ENCODE measurements around the gene ALDH1A3. TPM values are rescaled to one million over a fixed set of nuclear protein-coding genes. Genes with fewer than 3 reads are reported as not detected.

Gene ALDH1A3
- polyA plus RNA-seq, 10 donors: 12.4 to 33.0 (median 20.7) TPM

DNA sequence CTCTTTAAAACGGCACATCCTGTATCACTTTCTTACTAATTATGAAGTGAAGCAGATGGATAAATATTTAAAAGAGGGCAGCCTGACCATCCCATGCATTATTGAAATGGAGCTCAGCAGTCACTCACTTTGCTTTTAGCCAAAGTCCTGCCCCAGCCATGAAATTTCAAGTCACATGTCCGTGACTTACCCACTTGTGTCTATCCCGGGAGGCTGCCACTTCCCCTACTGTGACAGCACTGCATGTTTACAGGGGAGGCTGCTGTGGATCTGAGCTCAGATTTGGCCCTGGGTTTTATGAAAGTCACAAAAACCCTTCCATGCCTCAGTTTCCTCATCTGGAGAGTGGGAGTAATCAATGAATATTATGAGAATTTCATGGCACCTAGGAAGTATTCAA is 21.7 kb downstream of the ALDH1A3 start:
- DNase-seq: no peak

DNA sequence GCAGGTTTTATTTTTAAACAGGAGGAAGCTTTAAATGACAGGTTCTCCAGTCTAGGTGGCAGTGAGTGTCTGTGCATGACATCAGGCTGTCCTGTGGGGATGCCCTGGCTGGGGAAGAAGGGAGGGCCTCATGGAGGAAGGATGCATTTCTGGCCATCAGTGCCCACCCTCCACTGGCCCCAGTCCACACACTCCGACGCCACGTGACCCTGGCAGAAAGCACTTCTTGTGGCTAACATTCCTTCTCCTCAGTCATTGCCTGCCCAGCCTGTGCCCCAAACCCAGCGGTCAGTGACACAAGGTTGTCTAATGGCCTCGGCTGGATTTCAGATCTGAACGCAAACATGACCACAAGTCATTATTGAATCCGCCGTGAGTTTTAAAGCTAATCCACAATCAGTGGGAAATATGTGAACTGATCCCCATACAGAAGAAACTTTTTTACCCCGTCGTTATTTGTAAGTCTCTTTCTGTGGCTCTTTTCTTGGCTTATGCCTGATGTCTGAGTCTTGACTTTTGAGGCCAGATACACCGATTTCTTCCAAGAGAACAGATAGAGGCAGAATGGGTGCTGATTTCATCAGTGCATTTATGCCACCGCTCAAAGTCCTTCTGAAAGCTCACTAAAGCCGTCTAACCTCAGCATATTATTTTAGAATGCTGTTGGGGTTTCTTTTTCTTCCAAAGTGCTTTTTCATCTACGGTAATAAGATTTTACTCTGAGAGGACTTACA is 22.2 kb downstream of the ALDH1A3 start:
- peak in 1 of 3 donors; percentile 30 for DNase-seq

DNA sequence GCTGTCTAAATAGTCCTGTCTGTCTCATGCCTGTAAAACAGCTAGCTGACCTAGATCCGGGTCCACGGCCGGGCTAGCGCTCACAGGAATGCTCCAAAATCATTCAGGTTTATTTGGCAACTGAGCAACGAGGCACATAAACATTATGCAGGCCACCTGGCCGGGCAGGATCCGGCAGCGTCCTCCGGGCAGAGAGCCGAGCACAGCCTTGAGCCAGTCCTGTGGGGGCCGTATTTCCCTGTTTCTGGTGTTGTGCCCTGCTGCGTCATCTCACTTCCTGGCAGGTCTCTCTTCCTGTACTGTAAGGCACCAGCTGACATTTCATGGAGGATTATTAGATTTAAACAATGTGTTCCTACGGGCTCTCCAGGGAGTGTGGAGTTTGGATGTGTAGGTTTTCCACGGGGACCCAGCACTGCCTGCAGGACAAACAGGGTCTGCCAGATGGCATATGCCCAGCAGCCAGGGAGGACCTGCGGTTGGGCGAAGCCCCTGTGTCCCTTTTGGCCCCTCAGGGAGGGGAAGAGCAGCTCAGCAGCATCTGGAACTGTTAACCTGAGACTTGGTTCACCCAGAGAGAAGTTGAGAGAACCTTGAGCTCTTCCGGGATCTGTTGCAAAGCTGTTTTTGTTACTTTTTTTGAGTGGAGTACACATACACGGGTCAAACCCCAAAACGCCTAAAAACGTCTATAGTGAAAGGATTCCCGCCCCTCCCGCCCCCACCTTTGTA is 23.0 kb downstream of the ALDH1A3 start:
- peak; percentile 76 to 96 (median 90) for DNase-seq

DNA sequence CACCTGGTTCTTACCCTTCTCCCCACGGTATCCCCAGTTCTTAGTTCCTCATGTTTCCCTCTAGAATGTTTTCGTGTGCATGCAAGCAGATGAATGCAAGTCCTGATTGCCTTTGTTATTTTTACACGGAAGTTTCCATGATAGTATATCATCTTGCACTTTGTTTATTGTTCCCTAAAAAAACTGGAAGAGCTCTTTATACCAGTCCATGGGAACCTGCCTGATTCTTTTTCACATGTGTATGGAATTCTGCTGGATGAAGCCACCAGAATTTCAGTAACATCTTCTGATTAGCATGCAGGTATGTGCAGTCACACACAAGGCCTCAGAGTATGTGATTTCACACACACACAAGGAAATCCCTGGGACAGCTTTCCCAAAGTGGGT is 23.5 kb downstream of the ALDH1A3 start:
- DNase-seq: peak in 1 of 3 donors; percentile 58

DNA sequence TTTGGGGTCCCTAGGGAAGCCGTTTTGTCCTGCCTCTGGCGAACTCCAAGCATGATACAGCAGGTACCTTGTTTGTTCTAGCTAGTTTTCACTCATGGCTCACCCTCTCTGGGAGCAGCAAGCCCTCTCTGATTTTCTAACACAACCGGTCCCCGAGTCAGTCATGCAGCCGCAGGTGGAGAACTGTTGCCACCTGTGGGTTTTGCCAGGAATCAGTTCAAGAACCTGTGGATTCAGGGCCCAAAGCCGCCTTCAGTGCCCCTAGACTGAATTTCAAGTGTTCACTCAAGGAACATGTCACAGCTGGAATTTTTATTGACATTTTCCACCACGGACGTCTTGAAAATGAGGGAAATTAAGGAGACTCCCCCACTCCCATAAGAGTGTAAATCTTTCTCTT is 26.2 kb downstream of the ALDH1A3 start:
- no peak for DNase-seq

DNA sequence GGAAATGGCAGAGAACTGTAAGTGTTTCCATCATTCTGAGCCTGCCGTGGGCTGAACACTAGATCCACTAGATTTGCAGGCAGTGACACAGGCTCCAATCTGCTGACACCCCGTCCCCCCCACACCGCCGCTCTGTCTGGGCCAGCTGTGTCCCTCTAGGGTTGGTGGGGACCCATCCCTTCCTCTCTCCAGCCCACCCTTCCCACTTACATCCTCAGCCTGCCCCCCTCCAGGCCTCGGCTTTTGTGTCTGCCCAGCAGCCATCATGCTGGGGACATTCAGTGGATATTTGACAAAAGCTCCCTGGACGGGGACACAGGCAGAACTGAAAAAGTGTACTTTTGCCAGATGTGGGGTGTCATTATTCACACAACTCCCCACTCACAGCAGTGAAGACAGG is 28.8 kb downstream of the ALDH1A3 start:
- no peak for DNase-seq

DNA sequence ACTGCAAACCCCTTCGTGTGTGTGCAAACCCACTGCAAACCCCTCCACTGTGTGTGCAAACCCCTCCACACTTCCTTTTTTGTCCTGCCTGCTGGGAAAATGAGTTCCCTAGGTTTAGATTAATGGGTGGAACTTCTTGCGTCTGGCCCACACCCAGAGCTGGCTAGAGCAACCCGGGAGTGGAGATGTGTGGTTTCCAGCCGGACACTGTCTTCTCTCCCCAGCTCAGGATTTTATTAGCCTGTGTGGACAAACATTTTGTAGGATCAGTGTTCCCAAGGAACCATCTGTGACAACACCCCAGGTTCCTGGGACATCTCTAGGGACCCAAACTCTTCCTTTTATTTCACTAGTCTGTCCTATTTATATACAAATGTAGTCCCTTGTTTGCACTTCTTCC is 29.9 kb downstream of the ALDH1A3 start:
- peak in 2 of 3 donors; percentile 44 to 74 for DNase-seq

DNA sequence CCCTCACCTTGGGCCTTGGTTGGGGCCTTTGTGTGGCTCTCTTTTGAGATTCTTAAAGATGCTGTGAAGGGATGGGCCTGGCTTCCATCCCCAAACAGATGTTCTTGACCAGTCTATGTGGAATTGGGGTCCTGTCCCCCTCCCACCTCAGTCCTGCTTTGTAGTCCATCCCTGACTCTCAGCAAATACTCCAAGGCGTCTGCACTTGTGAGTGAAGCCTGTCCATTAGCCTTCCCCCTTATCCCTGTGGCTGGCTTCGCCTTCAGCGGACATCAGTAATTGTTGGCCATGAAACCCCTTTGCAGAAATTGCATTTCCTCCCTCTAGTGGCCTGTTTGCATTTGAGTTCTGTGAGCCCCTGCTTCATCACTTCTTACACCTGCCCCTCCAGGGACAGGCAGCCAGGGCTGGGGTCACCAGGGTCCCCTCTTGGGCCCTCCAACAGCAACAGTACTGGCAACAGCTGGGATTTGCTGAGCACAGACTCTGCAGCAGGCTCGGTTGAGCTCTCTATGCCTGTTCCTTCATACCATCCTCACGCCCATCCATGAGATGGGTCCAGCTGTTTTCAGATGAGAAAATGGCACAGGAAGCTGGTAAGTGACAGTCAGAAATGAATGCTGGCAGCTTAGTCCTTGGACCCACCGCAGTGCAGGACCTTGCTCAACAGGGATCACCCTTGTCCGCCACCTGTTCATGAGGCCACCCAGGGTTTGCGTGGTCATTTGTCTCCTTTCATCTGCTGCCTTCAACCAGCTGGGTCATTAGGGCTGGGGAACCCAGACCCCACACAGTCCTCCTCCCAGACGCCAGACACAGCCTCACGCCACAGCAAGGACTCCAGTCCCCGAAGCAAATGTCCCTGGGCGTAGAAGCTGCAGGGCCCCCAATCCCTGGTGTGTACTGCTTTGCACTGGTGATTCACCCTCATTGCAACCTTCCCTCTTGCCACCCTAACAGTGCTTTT is 30.6 kb downstream of the ALDH1A3 start:
- peak in 2 of 3 donors; percentile 27 to 70 for DNase-seq

DNA sequence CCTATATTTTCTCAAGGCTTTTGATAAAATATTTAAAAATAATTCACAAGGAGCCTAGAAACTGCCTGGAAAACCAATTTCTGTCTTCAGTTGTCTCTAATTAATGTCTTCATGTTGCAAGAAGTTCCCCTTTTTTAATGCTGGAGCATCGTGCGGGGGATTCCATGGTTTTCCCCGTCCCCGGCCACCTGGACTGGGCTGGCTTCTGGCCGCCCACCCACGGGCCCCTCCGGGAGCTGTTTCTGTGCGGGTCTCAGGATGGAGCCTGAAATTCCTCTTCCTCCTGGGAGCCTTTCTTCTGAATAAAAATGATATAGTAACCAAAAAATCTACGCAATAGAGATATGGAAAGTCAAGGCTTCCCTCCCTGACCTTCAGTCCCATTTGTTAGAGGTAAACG is 31.5 kb downstream of the ALDH1A3 start:
- no peak for DNase-seq

DNA sequence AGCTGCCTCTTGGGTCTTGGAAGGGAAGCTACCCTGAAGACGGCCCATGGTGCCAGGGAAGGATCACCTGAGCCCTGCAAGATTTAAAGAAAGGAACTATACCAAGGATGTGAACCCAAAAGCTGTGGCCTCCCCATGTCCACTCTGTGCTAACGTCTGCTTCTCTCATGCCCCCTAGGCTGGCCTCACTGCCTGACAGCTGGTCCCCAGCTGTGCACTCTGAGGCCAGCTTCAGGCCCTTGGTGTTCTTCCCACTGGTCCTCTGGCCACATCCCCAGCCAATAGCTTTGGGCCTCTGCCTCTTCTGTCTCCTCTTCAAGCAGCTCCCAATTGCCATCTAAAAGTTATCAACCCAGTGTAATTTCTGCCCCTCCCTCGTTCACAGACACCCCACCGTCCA is 34.3 kb downstream of the ALDH1A3 start:
- DNase-seq: peak in 1 of 3 donors; percentile 45

DNA sequence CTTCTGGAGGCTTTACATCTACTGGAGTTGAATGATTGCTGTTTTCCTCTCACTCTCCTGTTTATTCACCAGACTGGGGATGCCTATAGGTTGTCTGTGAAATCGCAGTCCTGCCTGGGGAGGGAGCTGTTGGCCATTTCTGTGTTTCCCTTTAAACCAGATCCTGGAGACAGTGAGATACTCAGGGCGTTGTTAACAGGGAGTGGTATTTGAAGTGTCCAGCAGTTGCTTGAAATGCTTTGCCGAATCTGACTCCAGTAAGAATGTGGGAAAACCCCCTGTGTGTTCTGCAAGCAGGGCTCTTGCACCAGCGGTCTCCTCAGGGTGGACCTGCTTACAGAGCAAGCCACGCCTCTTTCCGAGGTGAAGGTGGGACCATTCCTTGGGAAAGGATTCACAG is 35.2 kb downstream of the ALDH1A3 start:
- no peak for DNase-seq

DNA sequence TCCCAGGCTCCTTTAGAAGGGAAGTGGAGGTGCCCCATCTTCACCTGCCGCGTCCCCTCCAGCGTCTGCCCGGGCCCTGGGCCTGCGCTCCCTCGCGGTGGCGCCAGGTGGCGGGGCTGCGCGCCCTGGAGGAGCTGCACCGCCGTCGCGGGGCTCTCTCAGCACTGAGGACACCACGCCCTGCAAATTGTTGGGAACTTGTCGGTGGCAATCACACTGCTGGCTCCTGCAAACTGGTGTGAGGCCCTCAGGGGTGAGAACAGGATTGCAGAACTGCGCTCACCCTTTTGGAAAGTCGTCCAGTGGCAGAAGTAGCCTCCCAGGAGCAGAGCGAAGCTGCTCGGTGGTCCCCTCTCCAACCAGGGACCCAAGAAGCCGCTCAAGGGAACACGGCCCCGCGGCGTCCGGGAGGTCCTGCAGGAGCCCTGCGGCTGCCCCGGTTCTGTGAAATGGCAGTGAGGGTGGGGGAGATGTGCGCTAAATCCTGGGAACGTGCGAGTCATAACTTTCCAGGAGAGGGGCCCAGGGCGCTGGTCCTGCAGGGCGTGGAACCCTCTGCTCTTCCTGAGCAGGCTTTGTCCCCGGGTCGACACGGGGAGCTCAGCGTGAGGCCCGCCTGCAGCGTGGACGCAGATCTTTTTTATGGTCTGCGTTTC is 38.5 kb downstream of the ALDH1A3 start:
- peak; percentile 59 to 91 (median 83) for DNase-seq

DNA sequence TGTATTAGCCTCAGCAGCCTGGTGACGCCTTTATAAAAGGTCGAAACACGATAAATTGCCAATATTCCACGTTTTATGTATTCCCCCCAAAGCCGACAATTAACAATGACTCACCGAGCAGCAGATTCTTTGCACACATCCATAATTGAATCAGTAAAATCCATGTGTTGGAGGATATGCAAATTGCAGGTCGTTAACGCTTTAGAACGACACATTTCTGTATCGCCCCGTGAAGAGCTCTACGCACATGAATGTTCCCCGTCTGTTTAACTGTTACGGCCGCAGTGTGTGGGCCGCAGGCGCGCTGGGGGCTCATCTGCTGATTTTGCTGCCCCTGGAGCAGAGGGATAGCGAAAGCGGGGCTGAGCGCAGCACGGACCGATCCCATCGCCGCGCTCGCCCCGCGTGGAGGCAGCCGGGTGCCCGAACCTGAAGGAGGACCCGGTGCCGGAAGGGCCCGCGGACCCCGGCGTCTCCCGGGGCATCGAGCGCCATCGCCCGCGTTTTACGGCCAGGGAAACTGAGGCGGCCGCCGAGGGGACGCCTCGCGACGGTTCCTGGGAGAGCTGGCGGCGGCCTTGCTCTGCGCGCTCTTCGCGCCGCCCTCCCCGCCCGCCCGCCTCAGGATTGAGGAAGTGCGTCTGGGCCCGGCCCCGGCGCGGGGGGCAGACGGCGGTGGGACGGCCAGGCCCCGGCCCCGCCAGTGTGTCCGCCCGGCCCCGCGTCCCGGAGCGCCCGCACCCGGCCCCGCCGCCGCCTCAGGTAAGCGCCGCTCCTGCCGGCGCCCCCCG is 39.3 kb downstream of the ALDH1A3 start, which contains the start of gene LRRK1:
Gene LRRK1 (plus strand): TSS at position 668 of the 791 bp plus-strand sequence. CDS start 5,276 bp downstream, outside the sequence.
- peak; percentile 28 to 89 (median 61) for DNase-seq

DNA sequence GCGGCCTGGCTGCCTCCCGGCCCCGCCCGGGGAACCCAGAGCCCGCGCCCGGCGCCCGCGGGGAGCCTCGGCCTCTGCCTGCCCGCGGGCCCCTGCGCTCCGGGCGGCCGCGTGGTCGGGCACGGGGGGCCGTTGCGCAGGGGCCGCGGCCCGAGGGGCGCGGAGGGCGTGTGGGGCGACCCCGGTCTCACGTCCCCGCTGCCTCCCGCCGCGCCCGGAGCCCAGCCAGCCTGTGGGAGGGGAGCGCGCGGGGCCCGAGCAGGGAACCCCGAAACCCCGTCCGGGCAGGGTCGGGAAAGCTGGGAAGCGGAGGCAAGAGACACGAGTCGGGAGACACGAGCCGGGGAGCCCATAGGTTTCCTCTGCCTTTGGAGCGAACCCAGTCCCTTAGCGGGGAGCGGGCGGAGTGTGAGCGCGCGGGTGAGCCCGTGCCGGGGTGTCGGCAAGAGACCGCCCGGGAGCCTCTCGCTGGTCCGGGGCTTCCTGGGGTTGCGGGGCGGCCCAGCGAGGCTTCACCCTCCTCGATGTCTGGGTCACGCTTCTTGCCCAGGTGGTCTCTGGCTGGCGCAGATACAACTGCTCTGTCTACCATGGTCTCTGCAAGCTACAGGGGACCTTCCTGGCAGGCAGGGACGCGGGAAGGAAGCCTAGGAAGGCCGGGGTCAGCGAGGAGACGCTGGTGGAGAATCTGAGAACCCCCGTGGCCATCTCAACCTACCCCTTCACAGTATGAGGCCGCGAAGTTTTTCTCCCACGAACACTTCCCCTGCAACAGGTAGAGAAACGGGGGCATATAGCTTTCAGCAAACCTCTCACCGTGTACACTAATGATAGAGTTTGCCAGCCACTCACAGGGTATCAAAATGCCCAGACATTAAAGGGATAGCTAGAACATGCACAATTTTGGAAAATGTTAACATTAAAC is 40.1 kb downstream of the ALDH1A3 start:
- peak in 2 of 3 donors; percentile 20 to 69 for DNase-seq

DNA sequence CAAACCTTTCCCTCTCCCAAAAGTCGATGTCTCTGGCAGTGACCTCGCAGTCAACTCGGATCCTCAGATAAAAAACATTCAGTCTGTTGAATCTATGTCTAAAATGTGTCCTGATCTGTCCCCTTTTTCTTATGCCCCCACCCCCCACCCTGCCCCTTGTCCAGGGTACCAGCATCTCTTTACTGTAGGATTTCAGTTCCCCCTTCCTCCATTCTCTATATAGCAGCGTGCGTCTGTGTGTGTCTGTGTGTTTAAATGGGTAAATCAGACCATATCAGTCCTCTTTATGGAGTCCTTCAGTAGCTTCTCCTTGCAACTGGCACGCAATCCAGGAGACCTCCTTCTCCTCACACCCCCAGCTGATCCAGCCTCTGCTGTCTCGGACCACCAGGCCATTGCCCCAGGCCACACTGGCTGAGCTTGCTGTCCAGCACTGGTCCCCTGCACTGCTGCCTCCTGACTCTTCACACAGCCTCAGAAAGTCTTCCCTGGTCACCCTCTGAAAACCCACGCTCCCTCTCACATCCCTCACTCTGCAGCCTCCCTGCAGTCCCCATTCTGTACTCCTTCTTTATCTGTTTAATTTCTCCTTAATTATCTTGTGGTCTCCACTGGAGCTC is 41.0 kb downstream of the ALDH1A3 start:
- no peak for DNase-seq

DNA sequence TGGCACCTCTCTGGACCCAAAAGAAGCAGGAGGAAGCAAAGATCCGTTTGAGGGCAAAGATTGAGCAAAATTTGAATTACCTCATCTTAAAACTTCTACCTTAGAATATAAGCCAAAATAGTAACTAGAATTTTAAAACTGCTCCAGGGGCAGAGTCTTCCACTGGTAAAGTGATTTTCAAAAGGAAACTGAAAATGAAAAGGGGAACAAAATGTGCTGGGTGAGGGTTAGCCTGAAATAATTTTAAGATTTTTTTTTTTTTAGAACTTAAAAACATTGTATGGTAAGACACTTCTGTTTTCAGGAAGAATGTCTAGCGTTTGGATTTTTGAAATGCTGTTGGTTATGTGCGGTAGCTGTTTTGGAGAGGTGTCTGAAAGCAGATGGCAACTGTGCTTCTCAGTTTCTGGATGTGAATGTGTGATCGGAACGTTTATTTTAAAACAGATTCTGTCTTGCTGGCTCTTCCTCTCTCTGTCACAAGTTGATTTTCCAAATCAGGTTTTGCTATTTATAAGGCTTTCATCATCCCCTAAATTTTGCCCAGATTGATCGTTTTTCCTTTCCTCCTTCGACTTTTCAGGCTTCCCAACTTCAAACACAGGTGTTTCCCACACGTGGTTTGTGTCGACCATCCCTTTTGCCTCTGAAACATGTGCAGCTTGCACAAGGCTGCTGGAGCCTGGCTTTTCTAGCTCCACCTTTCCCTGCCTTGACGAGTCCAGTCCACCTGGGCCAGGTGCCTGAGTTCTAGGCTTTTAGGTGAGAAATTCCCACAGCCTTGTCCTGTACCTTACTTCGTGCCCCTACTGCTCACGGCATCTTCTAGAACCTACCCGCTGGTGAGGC is 42.8 kb downstream of the ALDH1A3 start:
- DNase-seq: peak in 2 of 3 donors; percentile 24 to 41

DNA sequence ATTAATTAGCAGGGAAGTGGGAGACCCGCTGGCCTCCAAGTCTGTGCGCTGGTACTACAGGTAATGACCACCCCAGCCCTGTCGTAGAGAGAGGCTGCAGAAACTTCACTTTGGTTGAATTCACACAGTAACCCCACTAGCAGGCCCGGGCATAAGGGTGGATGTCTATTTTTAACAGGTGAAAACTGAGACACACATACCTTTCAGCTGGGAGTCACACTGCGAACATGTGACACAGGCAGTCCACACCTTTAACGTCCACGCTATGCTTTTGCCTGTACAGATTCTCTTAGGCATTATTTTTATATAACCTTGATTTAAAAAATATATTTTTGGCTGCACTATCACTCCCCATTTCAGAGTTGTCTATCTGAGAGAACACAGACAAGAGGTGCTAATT is 43.4 kb downstream of the ALDH1A3 start:
- DNase-seq: no peak

DNA sequence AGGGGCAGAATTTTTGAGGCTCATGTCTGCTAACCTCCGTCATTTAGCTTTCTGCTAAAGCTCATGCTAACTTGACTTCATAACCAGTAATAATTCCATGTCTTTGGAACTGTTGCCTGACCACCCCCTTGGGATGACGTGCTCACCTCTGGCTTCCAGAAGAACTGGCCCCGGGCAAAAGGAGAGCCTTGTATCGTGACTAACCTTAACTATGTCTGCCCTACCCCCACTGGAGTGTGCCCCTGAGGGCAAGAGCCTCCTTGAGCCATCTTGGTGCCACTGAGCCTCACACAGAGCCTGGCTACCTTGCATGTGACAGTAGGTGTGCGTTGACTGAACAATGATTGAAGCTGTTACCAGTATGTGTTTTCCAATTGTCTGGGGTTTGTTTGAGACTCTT is 44.3 kb downstream of the ALDH1A3 start:
- no peak for DNase-seq

All from muscle of back (tissue), 11 donors.